GM23338 (cell line): ENCODE data around the gene GOLGA8F. TPM values are rescaled to one million over a fixed set of nuclear protein-coding genes. Genes with fewer than 3 reads are reported as not detected.
"Not testable (repeated sequence)": the region's sequence is repeated elsewhere in the genome, so short reads cannot be mapped to it uniquely, and the experiment has no call there.

Source experiments
- ATAC-seq: fragments of 200-7000 bp; cut with Tn5 transposase; 3 replicates; pipeline ENCODE4 v1.9.1; 2020
- DNase-seq: peaks from one replicate; pipeline ENCODE4 v3.0.0-alpha.2; 2015; ENCODE audit warnings: low spot score
- H2AFZ ChIP-seq: fragments of 200-600 bp; sonication (generic); 2 replicates; pipeline ENCODE4 v1.8.0; 2016; ENCODE audit warnings: antibody characterized with exemption, mild to moderate bottlenecking, moderate library complexity
- H3F3A ChIP-seq: fragments of 200-600 bp; sonication (generic); replicated peaks from 2 replicates; pipeline ENCODE4 v1.8.0; 2017; ENCODE audit warnings: antibody characterized with exemption, mixed run types, low read depth
- H3K27ac ChIP-seq: fragments of 200-600 bp; sonication (generic); 2 replicates; pipeline ENCODE4 v1.6.1; 2016; ENCODE audit warnings: low read depth
- H3K27me3 ChIP-seq: fragments of 200-600 bp; sonication (generic); 2 replicates; pipeline ENCODE4 v1.8.0; 2016; ENCODE audit warnings: mild to moderate bottlenecking, mixed run types, moderate library complexity; ENCODE audit not compliant: insufficient read depth
- H3K36me3 ChIP-seq: fragments of 200-600 bp; sonication (generic); 2 replicates; pipeline ENCODE4 v1.8.0; 2016; ENCODE audit warnings: mild to moderate bottlenecking; ENCODE audit not compliant: insufficient read depth
- H3K4me1 ChIP-seq: fragments of 200-600 bp; sonication (generic); 2 replicates; pipeline ENCODE4 v1.8.0; 2016; ENCODE audit warnings: mild to moderate bottlenecking, moderate library complexity; ENCODE audit not compliant: insufficient read depth
- H3K4me2 ChIP-seq: fragments of 200-600 bp; sonication (generic); 2 replicates; pipeline ENCODE4 v1.7.1; 2017; ENCODE audit warnings: mixed run types
- H3K4me3 ChIP-seq: fragments of 200-600 bp; sonication (generic); 2 replicates; pipeline ENCODE4 v1.6.1; 2016; ENCODE audit warnings: mixed run types
- H3K79me2 ChIP-seq: fragments of 200-600 bp; sonication (generic); replicated peaks from 2 replicates; pipeline ENCODE4 v1.8.0; 2017; ENCODE audit warnings: mild to moderate bottlenecking; ENCODE audit not compliant: insufficient read depth
- H3K9me2 ChIP-seq: fragments of 200-600 bp; sonication (generic); 2 replicates; pipeline ENCODE4 v1.8.0; 2017; ENCODE audit not compliant: insufficient read depth
- H4K20me1 ChIP-seq: fragments of 200-600 bp; sonication (generic); replicated peaks from 2 replicates; pipeline ENCODE4 v1.8.0; 2017; ENCODE audit warnings: mild to moderate bottlenecking; ENCODE audit not compliant: insufficient read depth
- H3K27ac Mint-ChIP-seq: 2 replicates; pipeline ENCODE4 v1.8.0; 2020; ENCODE audit warnings: inconsistent platforms, mild to moderate bottlenecking, moderate library complexity, mixed read lengths
- H3K27me3 Mint-ChIP-seq: 3 replicates; pipeline ENCODE4 v1.8.0; 2022; ENCODE audit warnings: low read depth, mild to moderate bottlenecking, moderate library complexity, mixed read lengths, inconsistent platforms; ENCODE audit not compliant: insufficient read depth, poor library complexity
- H3K36me3 Mint-ChIP-seq: 3 replicates; pipeline ENCODE4 v1.8.0; 2021; ENCODE audit warnings: low read depth, mild to moderate bottlenecking, inconsistent platforms, moderate library complexity, mixed read lengths
- H3K4me1 Mint-ChIP-seq: 3 replicates; pipeline ENCODE4 v1.8.0; 2020; ENCODE audit warnings: mild to moderate bottlenecking, inconsistent platforms, mixed read lengths
- H3K4me3 Mint-ChIP-seq: 3 replicates; pipeline ENCODE4 v1.8.0; 2021; ENCODE audit warnings: moderate library complexity, mild to moderate bottlenecking, inconsistent platforms, mixed read lengths
- H3K9me3 Mint-ChIP-seq: 3 replicates; pipeline ENCODE4 v1.8.0; 2020; ENCODE audit warnings: moderate library complexity, mild to moderate bottlenecking, inconsistent platforms, mixed read lengths
- microRNA-seq: library from miRNA; unstranded; fragments of <30 nt; microRNA quantifications from one replicate; pipeline ENCODE4, GENCODE V29; 2017
- polyA plus RNA-seq: library from polyadenylated mRNA; unstranded; fragments of >200 nt; fragmentation: Nextera tagmentation; extraction: Ambion mirVana; gene quantifications from 2 replicates; pipeline ENCODE4 v1.2.1, GENCODE V29; 2016
- small RNA-seq: library from RNA; depleted of rRNA; stranded (forward); fragments of <200 nt; gene quantifications from one replicate; pipeline ENCODE3, GENCODE V24; 2014; ENCODE audit warnings: low replicate concordance
- total RNA-seq: library from RNA; depleted of rRNA; stranded (reverse); fragments of >200 nt; shearing (Covaris generic); gene quantifications from 2 replicates; pipeline ENCODE4 v1.2.3, GENCODE V29; 2014; rRNA removed

GOLGA8F gene
- total and polyA plus RNA-seq, 2 experiments from 2014 or later = not detected

DNA sequence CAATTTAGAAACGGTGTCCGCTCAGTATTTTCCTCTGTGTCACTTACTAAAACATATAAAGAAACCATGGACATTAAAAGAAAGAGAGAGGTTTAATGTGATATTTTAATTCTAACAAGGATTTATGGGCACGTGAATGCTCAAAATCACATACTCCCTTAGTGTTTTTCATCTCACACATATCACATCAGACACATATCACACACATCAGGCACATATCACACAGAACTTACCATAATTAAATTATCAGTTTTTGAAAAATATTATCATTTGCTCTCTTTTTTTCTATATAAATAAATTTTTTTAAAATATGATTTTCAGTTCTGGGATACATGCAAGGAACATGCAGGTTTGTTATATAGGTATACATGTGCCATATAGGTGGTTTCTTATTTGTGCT is 42.0 kb downstream of the GOLGA8F start:
- H3K9me3 Mint-ChIP-seq, H3K27ac Mint-ChIP-seq, H3K4me3 ChIP-seq, H3K79me2 ChIP-seq, H3K9me2 ChIP-seq, H2AFZ ChIP-seq, H3K27me3 Mint-ChIP-seq, H3K36me3 ChIP-seq, DNase-seq, H3K36me3 Mint-ChIP-seq, H3K4me3 Mint-ChIP-seq, H4K20me1 ChIP-seq, ATAC-seq, H3K27me3 ChIP-seq, H3K4me1 ChIP-seq, H3K27ac ChIP-seq, H3F3A ChIP-seq, H3K4me1 Mint-ChIP-seq, H3K4me2 ChIP-seq: not testable (repeated sequence)

- H3K4me2 ChIP-seq, H3K9me3 Mint-ChIP-seq, DNase-seq, H2AFZ ChIP-seq, H3K4me3 ChIP-seq, H3K79me2 ChIP-seq, ATAC-seq, H3K27me3 ChIP-seq, H3F3A ChIP-seq, H3K4me3 Mint-ChIP-seq, H3K4me1 ChIP-seq, H3K9me2 ChIP-seq, H3K27me3 Mint-ChIP-seq, H3K36me3 Mint-ChIP-seq, H4K20me1 ChIP-seq, H3K36me3 ChIP-seq, H3K27ac ChIP-seq, H3K4me1 Mint-ChIP-seq, H3K27ac Mint-ChIP-seq: not testable (repeated sequence)
Measured at GRCh38 chr15:28435594-28435993, 57.1 kb downstream of the GOLGA8F start.

Small RNAs within 50 kb of the gene (microRNA-seq; reads per million reads assigned to microRNA genes)
- gene MIR4509-2 = not detected

Small RNAs within 50 kb of the gene (small RNA-seq; reads per million reads assigned to genes)
- gene AC091304.5 = not detected
- gene AC091304.6 = not detected
- gene AC091304.9 = not detected
- not detected for gene MIR4509-2
- gene RN7SL238P = not detected

Other genes with a start within 250 kb of the GOLGA8F start
- gene HERC2, start 56.5 kb upstream of the GOLGA8F start, total RNA-seq = 73.4 and 80.7 TPM in 2 replicates
- gene HERC2, start 56.5 kb upstream of the GOLGA8F start, polyA plus RNA-seq = 71.3 and 74.7 TPM in 2 replicates
- not detected in 2 replicates for gene GOLGA6L24, start 20.6 kb upstream of the GOLGA8F start, total RNA-seq
- gene GOLGA6L24, start 20.6 kb upstream of the GOLGA8F start, polyA plus RNA-seq = not detected in 2 replicates
- gene GOLGA8G, start 154.3 kb downstream of the GOLGA8F start, total RNA-seq = not detected in 2 replicates
- gene GOLGA8G, start 154.3 kb downstream of the GOLGA8F start, polyA plus RNA-seq = not detected in 2 replicates
- gene GOLGA6L25, start 174.9 kb downstream of the GOLGA8F start, total RNA-seq = not detected in 2 replicates
- not detected in 2 replicates for gene GOLGA6L25, start 174.9 kb downstream of the GOLGA8F start, polyA plus RNA-seq